SK-N-SH treated with all-trans-retinoic acid at 6 μM for 48 hours (cell line): ENCODE measurements around the gene SLC25A42.

Experiments used
- ATAC-seq: fragments of 200-7000 bp; cut with Tn5 transposase; 3 replicates; pipeline ENCODE4 v1.9.1; 2020; ENCODE audit warnings: mild to moderate bottlenecking, moderate library complexity
- BACH2 ChIP-seq: fragments of 250-450 bp; sonication (Bioruptor Pico); IDR thresholded peaks from 2 replicates; pipeline ENCODE4 v1.9.0; 2021; ENCODE audit warnings: mild to moderate bottlenecking, borderline replicate concordance
- CSDC2 ChIP-seq: fragments of 250-450 bp; sonication (Bioruptor Pico); IDR thresholded peaks from 2 replicates; pipeline ENCODE4 v1.5.0; 2020; ENCODE audit warnings: mild to moderate bottlenecking, moderate library complexity
- CSRNP3 ChIP-seq: fragments of 250-450 bp; sonication (Bioruptor Pico); IDR thresholded peaks from 2 replicates; pipeline ENCODE4 v1.5.1; 2021; ENCODE audit warnings: mild to moderate bottlenecking, moderate library complexity
- ESRRG ChIP-seq: fragments of 250-450 bp; sonication (Bioruptor Pico); IDR thresholded peaks from 2 replicates; pipeline ENCODE4 v1.6.1; 2021; ENCODE audit warnings: mild to moderate bottlenecking
- GLIS3 ChIP-seq: fragments of 250-450 bp; sonication (Bioruptor Pico); IDR thresholded peaks from 2 replicates; pipeline ENCODE4 v1.5.0; 2020; ENCODE audit warnings: mild to moderate bottlenecking, moderate library complexity
- ISL1 ChIP-seq: fragments of 250-450 bp; sonication (Bioruptor Pico); IDR thresholded peaks from 2 replicates; pipeline ENCODE4 v2.1.2; 2022; ENCODE audit warnings: mild to moderate bottlenecking, moderate library complexity
- OSR1 ChIP-seq: fragments of 250-450 bp; sonication (Bioruptor Pico); IDR thresholded peaks from 2 replicates; pipeline ENCODE4 v1.8.0; 2022; ENCODE audit warnings: moderate library complexity, mild to moderate bottlenecking, inconsistent platforms
- PATZ1 ChIP-seq: fragments of 250-450 bp; sonication (Bioruptor Pico); IDR thresholded peaks from 2 replicates; pipeline ENCODE4 v1.8.0; 2020; ENCODE audit warnings: mild to moderate bottlenecking, moderate library complexity, borderline replicate concordance
- PPARA ChIP-seq: fragments of 250-450 bp; sonication (Bioruptor Pico); IDR thresholded peaks from 2 replicates; pipeline ENCODE4 v1.5.0; 2020; ENCODE audit warnings: mild to moderate bottlenecking, borderline replicate concordance
- RARB ChIP-seq: fragments of 250-450 bp; sonication (Bioruptor Pico); IDR thresholded peaks from 2 replicates; pipeline ENCODE4 v1.8.0; 2021; ENCODE audit warnings: mild to moderate bottlenecking, moderate library complexity
- SNAI2 ChIP-seq: fragments of 250-450 bp; sonication (Bioruptor Pico); IDR thresholded peaks from 2 replicates; pipeline ENCODE4 v1.5.0; 2020; ENCODE audit warnings: mild to moderate bottlenecking, moderate library complexity
- TOX ChIP-seq: fragments of 250-450 bp; sonication (Bioruptor Pico); IDR thresholded peaks from 2 replicates; pipeline ENCODE4 v1.8.0; 2021; ENCODE audit warnings: mild to moderate bottlenecking, moderate library complexity, borderline replicate concordance
- ZC3H10 ChIP-seq: fragments of 250-450 bp; sonication (Bioruptor Pico); IDR thresholded peaks from 2 replicates; pipeline ENCODE4 v1.5.1; 2021; ENCODE audit warnings: mild to moderate bottlenecking, moderate library complexity
- ZFP3 ChIP-seq: fragments of 250-450 bp; sonication (Bioruptor Pico); IDR thresholded peaks from 2 replicates; pipeline ENCODE4 v1.5.0; 2020; ENCODE audit warnings: mild to moderate bottlenecking, moderate library complexity
- ZFP30 ChIP-seq: fragments of 450-650 bp; formaldehyde crosslinking; IDR thresholded peaks from 2 replicates; pipeline ENCODE4 v1.5.0; 2022; ENCODE audit warnings: mild to moderate bottlenecking, moderate library complexity
- ZNF565 ChIP-seq: fragments of 450-650 bp; formaldehyde crosslinking; conservative IDR thresholded peaks from 2 replicates; pipeline ENCODE4 v1.5.0; 2020; ENCODE audit warnings: low read depth, mild to moderate bottlenecking, moderate library complexity
- ZNF70 ChIP-seq: fragments of 450-650 bp; formaldehyde crosslinking; IDR thresholded peaks from 2 replicates; pipeline ENCODE4 v1.5.0; 2020; ENCODE audit warnings: mild to moderate bottlenecking, moderate library complexity
- ZNF8 ChIP-seq: fragments of 450-650 bp; formaldehyde crosslinking; IDR thresholded peaks from 2 replicates; pipeline ENCODE4 v1.5.0; 2020; ENCODE audit warnings: mild to moderate bottlenecking, moderate library complexity
- TF ChIP-seq, protein P1 (sequence below): fragments of 250-450 bp; sonication (Bioruptor Pico); IDR thresholded peaks from 2 replicates; pipeline ENCODE4 v1.5.0; 2020; ENCODE audit warnings: mild to moderate bottlenecking, moderate library complexity

Gene SLC25A42

GRCh38 chr19:19071897-19072296 is 8.1 kb downstream of the SLC25A42 start:
- TF ChIP-seq ESRRG (CRISPR knock-in tag) (no peak), ZFP3 (CRISPR knock-in tag) (no peak), ZFP30 (CRISPR knock-in tag) (no peak), RARB (CRISPR knock-in tag) (no peak), ZNF565 (CRISPR knock-in tag) (no peak), OSR1 (CRISPR knock-in tag) (no peak)
- ATAC-seq = no peak

DNA sequence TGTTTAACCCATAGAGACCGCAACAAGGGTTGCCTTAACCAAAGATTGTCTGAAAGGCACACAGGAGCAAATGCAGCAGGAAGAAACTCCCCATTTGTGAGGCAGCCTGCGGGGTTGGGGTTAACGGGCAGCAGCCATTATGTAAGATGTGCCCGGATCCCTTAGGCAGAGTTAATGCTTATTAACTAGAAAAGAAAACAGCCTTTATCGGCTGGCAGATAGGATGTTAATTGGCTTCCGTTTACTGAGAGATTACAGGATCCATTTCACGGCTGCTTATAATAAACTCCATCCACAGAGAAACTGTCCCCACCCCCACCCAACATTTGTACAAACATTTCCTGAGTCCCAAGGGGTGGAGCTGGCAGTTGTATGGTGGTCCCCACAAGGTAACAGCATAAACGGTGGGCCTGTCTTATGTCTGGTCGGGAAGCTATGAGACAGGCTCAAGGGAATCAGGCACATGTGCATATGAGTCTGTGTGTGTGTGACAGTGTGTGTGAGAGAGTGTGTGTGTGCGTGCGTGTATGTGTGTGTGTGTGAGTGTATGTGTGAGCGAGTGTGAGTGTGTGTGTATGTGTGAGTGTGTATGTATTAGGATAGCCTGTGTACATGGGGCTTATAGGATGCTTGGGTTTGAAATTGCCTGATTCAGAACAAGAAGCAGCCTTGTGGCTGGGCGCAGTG is 10.5 kb downstream of the SLC25A42 start:
- TF ChIP-seq ZFP3 (CRISPR knock-in tag) = no peak
- no peak for TF ChIP-seq ESRRG (CRISPR knock-in tag)
- TF ChIP-seq CSDC2 (CRISPR knock-in tag) = no peak
- TF ChIP-seq CSRNP3 (CRISPR knock-in tag) = no peak
- no peak for TF ChIP-seq ZFP30 (CRISPR knock-in tag)
- TF ChIP-seq, protein P1, sequence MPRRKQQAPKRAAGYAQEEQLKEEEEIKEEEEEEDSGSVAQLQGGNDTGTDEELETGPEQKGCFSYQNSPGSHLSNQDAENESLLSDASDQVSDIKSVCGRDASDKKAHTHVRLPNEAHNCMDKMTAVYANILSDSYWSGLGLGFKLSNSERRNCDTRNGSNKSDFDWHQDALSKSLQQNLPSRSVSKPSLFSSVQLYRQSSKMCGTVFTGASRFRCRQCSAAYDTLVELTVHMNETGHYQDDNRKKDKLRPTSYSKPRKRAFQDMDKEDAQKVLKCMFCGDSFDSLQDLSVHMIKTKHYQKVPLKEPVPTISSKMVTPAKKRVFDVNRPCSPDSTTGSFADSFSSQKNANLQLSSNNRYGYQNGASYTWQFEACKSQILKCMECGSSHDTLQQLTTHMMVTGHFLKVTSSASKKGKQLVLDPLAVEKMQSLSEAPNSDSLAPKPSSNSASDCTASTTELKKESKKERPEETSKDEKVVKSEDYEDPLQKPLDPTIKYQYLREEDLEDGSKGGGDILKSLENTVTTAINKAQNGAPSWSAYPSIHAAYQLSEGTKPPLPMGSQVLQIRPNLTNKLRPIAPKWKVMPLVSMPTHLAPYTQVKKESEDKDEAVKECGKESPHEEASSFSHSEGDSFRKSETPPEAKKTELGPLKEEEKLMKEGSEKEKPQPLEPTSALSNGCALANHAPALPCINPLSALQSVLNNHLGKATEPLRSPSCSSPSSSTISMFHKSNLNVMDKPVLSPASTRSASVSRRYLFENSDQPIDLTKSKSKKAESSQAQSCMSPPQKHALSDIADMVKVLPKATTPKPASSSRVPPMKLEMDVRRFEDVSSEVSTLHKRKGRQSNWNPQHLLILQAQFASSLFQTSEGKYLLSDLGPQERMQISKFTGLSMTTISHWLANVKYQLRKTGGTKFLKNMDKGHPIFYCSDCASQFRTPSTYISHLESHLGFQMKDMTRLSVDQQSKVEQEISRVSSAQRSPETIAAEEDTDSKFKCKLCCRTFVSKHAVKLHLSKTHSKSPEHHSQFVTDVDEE = no peak
- TF ChIP-seq TOX (CRISPR knock-in tag) = no peak
- TF ChIP-seq, all 23 proteins: peak for 0
- ATAC-seq = no peak; the same call in 2 of the 3 replicates

GRCh38 chr19:19075126-19075525 is 11.3 kb downstream of the SLC25A42 start:
- TF ChIP-seq ZNF8 (CRISPR knock-in tag) = no peak
- ATAC-seq = no peak

DNA sequence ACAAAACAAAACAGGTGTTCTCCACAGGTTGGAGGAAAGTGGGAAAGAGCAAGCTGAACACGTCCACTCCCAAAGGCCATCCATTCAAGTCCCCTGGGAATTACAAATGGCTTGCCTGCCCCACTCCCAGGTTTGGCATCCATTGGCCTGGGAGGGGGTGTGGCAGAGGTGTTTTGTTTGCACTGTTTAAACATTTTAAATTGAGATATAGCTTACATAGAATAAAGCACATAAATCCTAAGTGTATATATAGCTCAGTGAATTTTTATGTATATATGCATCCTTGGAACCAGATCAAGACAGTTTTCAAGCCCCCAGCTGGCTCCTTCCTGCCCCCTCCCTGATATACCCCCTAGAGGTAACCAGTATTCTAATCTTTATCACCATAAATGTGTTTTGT is 12.7 kb downstream of the SLC25A42 start:
- no peak for ATAC-seq
- TF ChIP-seq ZNF8 (CRISPR knock-in tag) = no peak
- no peak for TF ChIP-seq TOX (CRISPR knock-in tag)
- no peak for TF ChIP-seq BACH2 (CRISPR knock-in tag)
- TF ChIP-seq ZFP3 (CRISPR knock-in tag) = no peak
- no peak for TF ChIP-seq PATZ1 (CRISPR knock-in tag)
- no peak for TF ChIP-seq ZC3H10 (CRISPR knock-in tag)
- TF ChIP-seq ZNF70 (CRISPR knock-in tag) = no peak
- no peak for TF ChIP-seq RARB (CRISPR knock-in tag)
- TF ChIP-seq ZFP30 (CRISPR knock-in tag) = no peak

DNA sequence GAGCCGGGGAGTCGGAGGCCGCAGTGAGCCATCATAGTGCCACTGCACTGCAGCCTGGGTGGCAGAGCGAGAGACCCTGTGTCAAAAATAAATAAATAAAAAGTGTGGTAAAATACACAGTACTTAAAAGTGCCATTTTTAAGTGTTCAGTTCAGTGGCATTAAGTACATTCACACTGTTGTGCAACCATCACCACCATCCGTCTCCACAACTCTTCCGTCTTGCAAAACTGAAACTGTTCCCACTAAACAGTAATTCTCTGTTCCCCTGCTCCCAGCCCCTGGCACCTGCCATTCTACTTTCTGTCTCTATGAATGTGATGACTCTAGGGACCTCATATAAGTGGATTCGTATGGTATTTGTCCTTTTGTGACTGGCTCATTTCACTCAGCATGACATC is 13.3 kb downstream of the SLC25A42 start:
- TF ChIP-seq ZFP3 (CRISPR knock-in tag) (no peak), CSRNP3 (CRISPR knock-in tag) (no peak)
- TF ChIP-seq, all 23 proteins: peak for 0
- no peak for ATAC-seq

- ATAC-seq = no peak
- TF ChIP-seq ZNF70 (CRISPR knock-in tag) (no peak), PATZ1 (CRISPR knock-in tag) (no peak), PPARA (CRISPR knock-in tag) (no peak), TOX (CRISPR knock-in tag) (no peak), CSRNP3 (CRISPR knock-in tag) (no peak), GLIS3 (CRISPR knock-in tag) (no peak), RARB (CRISPR knock-in tag) (no peak), ESRRG (CRISPR knock-in tag) (no peak), BACH2 (CRISPR knock-in tag) (no peak), ISL1 (CRISPR knock-in tag) (no peak), ZNF8 (CRISPR knock-in tag) (no peak), ZC3H10 (CRISPR knock-in tag) (no peak), SNAI2 (no peak)
Measured at GRCh38 chr19:19078801-19079200, 15.0 kb downstream of the SLC25A42 start.
